HG03439 (cell line): ENCODE data around the gene WFDC2.
"Not testable (repeated sequence)": the region's sequence is repeated elsewhere in the genome, so short reads cannot be mapped to it uniquely, and the experiment has no call there.

Source experiments
- ATAC-seq: cut with Tn5 transposase; IDR thresholded peaks from one replicate; pipeline ENCODE4 v1.9.1; 2021; ENCODE audit warnings: mild to moderate bottlenecking, moderate library complexity; ENCODE audit not compliant: unreplicated experiment

The WFDC2 gene

DNA sequence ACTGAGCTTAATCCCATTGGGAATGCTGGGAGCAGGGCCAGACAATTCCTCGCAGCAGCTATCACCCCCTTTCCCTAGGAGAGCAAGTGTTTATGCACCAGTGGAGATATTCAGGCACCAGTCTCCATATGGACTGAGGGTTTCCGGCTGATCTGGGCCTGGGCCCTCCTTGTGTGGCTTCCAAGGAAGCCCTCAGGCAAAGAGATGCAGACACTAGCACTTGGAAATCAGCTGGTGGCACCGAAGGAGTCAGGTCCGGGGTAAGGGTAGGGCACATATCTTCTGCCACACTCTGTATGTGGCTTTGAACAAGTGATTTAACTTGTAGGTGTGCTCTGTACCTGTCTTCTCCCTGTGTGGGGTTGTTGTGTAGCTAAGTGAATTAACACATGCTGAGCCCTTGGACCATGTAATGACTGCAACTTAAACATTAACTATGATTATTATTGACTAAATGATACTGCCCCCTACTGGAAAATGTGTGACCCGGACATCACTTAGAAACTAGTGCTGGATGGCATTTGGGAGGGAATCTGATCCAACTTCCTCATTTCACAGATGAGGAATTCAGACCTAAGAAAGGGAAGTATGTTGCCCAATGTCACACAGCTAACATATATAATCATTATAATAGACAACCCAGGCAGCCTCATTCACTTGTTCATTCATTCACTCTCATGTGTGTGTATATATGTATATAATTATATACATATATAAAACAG is 19.3 kb upstream of the WFDC2 start:
- no peak for ATAC-seq

DNA sequence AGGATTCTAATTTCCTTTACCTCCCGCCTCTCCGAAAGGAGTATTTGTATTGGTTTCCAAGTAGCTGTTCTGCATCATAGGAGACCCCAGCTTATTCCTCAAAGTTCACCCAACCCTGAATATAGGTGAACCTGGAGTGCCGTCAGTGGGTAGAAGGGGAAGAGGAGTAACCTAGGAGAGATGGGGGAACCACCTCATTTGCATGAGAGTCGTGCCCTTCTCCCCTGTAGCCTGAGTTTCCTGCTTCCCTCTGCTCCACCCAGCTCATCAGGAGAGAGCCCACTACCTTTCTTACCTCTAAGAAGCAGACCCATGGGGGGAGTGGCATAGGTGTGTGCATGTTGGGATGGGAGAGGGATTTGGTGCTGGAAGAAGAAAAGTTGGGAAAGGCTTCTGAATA is 17.3 kb upstream of the WFDC2 start:
- ATAC-seq = no peak

DNA sequence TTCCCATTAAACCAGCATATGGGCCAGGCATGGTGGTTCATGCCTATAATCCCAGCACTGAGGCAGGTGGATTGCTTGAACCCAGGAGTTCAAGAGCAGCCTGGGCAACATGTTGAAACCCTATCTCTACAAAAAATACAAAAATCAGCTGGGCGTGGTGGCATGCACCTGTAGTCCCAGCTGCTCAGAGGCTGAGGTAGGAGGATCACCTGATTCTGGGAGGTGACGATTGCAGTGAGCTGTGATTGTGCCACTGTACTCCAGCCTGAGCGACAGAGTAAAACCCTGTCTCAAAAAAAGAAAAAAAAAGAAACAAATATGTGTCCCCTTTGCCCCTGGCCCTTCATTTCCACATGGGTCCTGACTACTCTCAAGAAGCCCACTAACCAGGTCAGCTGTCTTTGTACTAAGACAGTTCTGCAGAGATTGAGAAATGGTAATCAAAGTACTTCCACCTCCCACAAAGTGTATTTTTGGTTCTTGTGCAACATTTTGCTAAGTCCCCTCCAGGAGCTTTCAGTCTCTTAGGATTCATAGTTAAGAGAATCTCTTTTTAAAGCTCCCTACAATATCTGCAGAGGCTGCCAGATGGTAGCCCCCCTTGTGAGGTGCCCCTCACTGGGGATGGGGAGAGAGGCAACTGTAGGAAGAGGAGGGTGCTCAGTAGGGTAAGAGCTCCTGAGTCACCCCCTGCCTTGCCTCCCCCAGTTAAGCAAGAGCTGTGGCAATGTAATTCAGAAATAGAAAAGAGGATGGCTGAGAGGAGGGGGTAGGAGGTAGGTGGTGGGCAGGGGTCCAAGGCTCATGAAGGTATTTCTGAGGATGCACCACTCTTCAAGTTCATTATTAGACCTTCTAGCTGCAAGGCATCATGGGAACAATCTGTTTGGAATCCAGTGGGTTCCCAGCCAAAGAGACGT is 16.5 kb upstream of the WFDC2 start:
- no peak for ATAC-seq

DNA sequence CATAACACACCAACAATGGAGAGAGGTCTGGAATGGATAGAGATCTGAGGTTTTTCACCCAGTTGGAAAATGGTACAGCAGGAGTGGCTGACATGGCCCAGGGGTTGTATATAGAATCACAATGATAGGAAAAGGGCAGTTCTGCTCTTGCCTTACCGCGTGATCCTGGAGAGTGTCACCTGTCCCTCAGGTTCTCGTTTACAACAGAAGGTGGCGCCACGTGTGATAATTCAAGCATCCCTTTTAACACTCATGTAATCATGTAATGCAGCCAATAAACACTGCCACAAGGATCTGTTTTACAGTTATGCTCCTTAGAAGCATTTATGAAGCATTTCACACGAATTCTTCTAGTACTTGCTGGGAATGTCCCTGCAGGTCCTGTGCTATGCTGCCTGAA is 12.9 kb upstream of the WFDC2 start:
- no peak for ATAC-seq

DNA sequence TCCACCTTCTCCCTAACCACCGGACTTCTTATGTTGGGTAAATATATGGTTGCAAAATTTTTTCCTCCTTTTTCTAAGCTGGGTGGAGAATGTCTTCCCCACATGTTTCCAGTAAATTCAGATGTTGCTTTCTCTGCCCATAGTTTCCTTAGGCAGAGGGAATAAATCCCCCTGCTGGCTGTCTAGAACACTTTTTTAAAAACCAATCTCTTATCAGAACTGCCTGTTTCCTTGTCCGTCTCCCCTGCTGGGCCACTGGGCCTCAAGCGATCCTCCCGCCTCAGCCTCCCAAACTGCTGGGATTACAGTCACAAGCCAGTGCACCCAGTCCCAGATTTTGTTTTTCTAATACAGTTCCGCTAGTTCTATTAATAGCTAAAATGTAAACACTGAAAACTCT is 9.9 kb upstream of the WFDC2 start:
- ATAC-seq = no peak

DNA sequence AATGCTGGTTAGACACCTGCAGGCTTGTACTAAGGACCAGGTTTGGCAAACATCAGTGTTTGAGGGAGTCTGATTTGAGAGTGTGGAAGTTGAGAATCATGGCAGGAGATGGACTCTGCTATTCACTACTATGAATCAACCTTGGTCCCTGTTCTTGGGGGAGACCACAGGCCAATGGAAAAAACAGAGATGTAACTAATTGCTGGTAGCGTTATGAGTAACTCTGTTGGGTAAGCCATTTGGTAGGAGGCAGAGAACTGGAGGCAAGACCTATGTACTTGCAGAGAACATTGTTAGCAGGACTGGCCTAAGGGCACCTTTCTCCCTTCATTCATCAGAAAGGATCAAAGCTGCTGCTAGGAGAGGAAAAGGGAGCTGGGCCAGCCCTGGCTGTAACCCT is 8.3 kb upstream of the WFDC2 start:
- no peak for ATAC-seq

DNA sequence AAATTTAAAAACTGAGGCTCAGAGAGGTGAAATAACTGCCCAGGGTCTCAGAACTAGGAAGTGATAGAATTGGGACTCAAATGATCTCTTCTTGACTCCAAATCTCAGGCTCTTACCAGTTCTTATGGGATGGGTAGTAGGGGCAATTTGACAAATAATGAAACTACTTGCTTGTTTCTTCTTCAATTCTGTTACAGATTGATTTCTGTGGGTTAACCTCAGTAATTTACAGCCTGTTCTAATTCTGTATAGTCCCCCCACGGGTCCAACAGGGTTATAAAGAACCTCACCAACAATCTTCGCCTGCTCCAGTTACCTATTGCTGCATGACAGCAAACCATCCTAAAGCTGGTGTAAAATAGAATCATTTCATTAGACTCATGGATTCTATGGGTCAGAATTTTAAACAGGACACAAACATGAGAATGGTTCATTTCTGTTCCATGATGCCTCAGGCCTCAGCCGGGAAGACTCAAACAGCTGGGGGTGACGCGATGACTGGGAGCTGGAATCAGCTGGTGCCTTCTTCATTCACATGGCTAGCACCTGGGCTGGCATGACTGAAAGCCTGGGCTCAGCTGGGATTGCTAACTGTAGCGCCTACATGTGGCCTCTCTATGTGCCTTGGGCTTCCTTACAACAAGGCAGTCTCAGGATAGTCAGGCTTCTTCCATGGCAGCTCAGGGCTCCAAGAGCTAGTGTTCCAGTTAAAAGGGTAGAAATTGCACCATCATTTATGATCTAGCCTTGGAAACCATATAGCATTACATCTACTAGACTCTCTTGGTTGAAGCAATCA is 6.6 kb upstream of the WFDC2 start:
- ATAC-seq = no peak

DNA sequence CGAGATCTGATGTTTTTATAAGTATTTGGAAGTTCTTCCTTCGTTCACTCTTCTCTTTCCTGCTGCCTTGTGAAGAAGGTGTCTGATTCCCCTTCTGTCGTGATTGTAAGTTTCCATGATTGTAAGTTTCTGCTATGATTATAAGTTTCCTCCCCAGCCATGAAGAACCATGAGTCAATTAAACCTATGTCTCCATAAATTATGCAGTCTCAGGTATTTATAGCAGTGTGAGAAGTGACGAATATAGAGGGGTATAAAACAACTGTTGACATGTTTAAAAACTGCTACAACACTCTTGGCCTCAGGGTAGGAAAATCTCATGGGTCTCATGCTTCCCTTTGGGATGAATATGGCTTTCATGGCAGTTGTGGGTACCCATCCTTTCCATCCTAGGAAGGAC is 5.8 kb upstream of the WFDC2 start:
- no peak for ATAC-seq

DNA sequence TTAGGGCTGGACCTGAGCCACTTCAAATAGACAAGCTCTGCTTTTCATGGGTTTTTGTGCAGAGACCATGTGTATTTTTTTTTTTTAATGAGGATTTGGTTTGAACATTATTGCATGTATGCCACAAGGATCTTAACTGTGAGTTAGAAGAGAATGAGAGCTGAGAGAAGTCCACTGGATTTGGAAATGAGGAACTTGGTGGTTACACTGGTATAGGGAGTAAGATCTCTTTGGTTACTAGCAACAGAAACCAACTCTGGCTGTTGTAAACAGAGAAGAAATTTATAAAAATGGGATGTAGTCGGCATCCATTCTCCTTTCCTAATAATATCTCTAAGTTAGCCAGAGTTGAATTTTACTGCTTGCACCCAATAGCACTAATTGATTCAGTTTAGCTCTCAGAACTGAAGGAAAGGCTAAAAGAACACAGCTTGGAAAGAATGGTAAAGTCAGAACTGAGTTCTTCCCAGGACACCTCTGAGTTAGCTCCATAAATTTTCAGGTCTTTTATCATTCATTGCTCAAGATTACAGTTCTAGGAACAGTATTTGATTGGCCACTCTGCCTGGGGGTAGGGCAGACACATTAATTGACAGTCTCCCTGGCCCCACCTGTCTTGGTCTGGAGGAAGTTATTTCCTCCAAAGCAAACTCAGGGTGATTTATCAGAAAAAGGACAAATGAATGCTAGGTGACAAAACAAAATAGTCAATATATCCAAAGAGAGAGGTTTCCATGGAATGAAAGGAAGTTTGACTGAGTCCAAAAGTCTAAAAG is 3.9 kb upstream of the WFDC2 start:
- ATAC-seq = no peak

DNA sequence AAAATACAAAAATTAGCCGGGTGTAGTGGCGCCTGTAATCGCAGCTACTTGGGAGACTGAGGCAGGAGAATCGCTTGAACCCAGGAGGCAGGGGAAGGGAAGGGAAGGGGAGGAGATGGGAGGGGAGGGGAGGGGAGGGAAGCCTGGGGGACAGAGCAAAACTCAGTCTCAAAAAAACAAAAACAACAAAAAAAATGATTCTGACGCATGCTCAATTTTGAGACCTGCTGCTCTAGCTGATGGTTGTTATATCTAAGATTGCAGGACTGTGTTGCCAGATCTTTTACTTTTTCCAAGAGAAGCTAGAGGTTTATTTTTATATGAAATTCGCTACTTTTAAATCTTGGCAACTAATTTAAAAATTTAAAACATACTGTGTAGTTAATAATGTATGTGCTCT is 2.4 kb upstream of the WFDC2 start:
- ATAC-seq = no peak

DNA sequence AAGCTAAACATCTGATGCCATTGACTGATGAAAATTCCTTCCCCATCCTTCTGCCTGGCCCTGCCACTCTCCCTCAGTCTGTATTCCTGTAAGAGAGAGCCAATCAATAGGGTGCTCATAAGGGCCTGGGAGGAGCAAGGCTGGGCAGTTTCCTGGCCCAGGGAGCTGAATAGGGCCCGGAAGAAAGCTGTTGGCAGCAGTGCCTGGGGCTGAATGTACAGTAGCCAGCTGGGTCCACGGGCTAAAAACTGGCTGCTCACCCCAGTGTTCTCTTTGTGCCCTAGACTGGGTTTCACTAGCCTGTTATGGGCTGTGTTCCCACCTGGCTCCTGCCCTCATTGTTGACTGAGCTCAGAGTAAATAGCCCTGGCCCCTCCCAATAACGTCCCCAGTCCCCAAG is 1.7 kb upstream of the WFDC2 start:
- no peak for ATAC-seq

DNA sequence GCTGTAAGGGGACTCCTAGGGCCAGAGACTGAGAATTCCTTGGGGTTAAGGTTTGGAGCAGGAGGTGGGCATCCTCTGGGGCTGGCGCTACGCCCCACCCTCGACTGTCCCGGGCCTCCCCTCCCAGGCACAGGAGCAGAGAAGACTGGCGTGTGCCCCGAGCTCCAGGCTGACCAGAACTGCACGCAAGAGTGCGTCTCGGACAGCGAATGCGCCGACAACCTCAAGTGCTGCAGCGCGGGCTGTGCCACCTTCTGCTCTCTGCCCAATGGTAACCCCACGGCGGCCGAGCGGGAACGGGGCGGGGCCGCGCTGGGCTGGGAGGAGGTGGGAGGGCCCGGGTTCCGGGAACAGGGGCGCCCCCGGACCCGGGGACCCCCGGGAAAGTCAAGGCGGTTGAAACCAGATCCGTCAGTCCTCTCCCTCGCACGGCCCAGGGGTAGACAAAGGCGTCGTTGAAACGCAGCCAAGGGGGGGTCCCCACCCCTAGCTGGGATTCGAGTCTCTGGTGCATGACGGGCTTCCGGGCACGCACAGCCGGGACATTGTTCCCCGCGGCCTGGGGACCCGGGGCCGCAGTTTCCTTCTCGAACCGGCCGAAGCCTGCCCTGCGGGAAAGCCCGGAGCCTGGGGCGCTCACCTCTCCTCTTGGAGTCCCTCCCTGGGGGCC is 844 bp downstream of the WFDC2 start:
- no peak for ATAC-seq

DNA sequence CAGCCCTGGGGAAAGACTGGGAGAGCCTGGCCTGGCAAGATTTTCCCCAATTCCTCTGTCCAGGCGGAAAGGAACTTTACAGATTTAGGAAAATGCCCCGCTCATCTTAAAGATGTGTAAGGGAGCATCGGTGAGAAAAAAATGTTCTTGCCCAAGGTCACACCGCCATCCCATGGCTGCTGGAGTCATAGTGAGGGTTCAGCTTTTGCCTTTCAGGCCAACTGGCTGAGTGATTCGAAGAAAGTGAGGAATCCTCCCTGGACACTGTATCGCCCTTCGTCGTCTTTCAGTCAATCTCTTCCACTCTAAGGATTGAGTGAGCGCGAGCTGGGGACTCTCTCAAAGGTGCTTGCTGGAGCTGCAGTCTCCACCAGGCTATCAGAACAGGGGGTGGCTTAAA is 1.4 kb downstream of the WFDC2 start:
- ATAC-seq = no peak

DNA sequence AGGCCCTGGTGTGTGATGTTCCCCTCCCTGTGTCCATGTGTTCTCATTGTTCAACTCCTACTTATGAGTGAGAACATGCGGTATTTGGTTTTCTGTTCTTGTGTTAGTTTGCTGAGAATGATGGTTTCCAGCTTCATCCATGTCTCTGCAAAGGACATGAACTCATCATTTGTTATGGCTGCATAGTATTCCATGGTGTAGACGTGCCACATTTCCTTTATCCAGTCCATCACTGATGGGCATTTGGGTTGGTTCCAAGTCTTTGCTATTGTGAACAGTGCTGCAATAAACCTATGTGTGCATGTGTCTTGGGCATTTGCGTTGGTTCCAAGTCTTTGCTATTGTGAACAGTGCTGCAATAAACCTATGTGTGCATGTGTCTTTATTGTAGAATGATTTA is 2.7 kb downstream of the WFDC2 start:
- not testable (repeated sequence) for ATAC-seq

DNA sequence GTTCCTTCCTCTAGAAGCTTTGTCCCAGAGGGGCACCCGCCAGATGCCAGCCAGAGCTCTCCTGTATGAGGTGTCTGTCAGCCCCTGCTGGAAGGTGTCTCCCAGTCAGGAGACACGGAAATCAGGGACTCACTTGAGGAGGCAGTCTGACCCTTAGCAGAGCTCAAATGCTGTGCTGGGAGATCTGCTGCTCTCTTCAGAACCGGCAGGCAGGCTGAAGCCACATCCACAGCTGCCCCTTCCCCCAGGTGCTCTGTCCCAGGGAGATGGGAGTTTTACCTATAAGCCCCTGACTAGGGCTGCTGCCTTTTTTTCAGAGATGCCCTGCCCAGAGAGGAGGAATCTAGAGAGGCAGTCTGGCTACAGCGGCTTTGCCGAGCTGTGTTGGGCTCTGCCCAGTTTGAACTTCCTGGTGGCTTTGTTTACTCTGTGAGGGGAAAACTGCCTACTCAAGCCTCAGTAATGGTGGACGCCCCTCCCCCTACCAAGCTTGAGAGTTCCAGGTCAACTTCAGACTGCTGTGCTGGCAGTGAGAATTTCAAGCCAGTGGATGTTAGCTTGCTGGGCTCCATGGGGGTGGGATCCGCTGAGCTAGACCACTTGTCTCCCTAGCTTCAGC is 8.1 kb downstream of the WFDC2 start:
- not testable (repeated sequence) for ATAC-seq

DNA sequence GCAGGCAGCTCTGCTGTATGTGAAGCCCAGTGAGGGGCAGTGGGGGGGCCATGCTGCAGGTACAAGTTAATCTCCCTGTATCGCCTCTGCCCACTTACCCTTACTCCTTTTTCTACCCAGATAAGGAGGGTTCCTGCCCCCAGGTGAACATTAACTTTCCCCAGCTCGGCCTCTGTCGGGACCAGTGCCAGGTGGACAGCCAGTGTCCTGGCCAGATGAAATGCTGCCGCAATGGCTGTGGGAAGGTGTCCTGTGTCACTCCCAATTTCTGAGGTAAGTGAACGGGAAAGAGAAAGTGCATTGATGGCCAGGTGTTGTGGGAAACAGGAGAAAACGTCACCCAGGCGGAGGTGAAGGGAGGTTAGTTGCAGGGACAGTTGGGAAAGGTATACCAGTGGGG is 10.3 kb downstream of the WFDC2 start:
- ATAC-seq = no peak

DNA sequence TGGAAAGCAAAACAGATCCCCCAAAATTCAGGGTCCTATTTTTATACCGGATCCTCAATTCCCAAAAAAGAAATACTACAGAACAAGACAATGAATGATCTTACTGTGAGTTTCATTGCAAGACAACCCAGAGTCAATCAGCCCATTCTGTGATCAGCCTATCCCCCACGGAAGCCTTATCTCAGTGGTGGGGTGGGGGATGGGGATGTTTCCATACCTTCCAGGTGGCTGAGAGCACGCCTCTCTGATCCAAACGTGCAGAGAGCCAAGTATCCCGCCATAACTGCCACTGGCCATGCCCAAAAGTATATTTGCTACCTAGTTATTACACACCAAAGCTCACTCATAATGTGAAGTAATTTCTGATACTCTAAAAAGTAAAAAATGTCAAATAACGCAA is 15.1 kb downstream of the WFDC2 start:
- ATAC-seq = no peak

DNA sequence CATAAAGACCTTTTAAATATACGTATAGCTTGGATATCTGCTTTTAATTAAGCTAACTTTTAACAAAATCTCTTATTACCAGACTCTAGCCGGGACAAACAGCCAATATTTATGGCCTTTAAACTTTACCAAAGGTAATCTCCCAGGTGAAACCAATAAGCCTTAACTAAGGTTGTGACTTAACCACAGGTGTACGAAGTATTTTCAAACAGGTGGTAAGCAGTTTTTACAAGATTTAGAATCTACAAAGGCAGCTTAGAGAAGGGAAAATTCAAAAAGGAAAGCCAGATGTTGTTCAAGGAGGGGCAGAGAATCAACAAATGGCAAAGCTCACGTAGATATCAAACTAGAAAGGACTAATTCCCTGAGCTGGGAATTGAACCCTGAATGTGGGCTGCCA is 15.8 kb downstream of the WFDC2 start:
- ATAC-seq = no peak

DNA sequence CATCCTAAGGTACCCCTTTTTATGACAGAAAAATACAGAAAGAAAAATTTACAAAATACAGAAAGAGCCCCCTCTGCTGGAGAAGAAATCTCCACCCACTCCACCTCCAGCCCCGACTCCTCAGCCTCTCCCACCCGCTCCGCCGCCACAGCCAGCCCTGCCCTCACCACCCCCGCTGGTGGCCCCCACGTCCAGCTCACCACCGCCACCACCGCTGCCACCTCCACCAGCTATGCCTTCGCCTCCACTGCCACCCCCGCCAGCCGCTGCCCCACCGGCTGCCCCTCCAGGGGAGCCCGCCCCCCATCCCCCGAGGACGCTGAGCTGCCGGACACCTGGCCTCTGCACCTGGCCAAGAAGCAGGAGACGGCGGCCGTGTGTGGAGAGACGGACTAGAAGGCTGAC is 17.7 kb downstream of the WFDC2 start:
- no peak for ATAC-seq

DNA sequence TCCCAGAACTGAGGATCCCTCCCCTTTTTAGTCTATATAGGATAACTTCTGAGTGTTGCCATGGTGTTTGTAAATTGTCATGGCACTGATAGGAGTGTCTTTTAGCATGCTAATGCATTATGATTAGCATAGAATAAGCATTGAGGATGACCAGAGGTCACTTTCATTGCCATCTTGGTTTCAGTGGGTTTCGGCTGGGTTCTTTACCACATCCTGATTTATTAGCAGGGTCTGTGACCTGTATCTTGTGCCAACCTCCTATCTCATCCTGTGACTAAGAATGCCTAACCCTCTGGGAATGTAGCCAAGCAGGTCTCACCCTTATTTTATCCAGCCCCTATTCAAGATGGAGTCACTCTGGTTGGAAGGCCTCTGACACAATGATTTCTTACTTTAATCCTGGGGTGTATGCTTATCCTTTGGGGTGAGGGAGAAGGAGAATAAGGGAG is 19.6 kb downstream of the WFDC2 start:
- no peak for ATAC-seq
